GM23338 (cell line): Measurements from ENCODE around the gene SHISA6. TPM values are rescaled to one million over a fixed set of nuclear protein-coding genes. Genes with fewer than 3 reads are reported as not detected.

Source experiments
- ATAC-seq: fragments of 200-7000 bp; cut with Tn5 transposase; 3 replicates; pipeline ENCODE4 v1.9.1; 2020
- DNase-seq: peaks from one replicate; pipeline ENCODE4 v3.0.0-alpha.2; 2015; ENCODE audit warnings: low spot score
- H2AFZ ChIP-seq: fragments of 200-600 bp; sonication (generic); 2 replicates; pipeline ENCODE4 v1.8.0; 2016; ENCODE audit warnings: antibody characterized with exemption, mild to moderate bottlenecking, moderate library complexity
- H3F3A ChIP-seq: fragments of 200-600 bp; sonication (generic); replicated peaks from 2 replicates; pipeline ENCODE4 v1.8.0; 2017; ENCODE audit warnings: antibody characterized with exemption, mixed run types, low read depth
- H3K27ac ChIP-seq: fragments of 200-600 bp; sonication (generic); 2 replicates; pipeline ENCODE4 v1.6.1; 2016; ENCODE audit warnings: low read depth
- H3K27me3 ChIP-seq: fragments of 200-600 bp; sonication (generic); 2 replicates; pipeline ENCODE4 v1.8.0; 2016; ENCODE audit warnings: mild to moderate bottlenecking, mixed run types, moderate library complexity; ENCODE audit not compliant: insufficient read depth
- H3K36me3 ChIP-seq: fragments of 200-600 bp; sonication (generic); 2 replicates; pipeline ENCODE4 v1.8.0; 2016; ENCODE audit warnings: mild to moderate bottlenecking; ENCODE audit not compliant: insufficient read depth
- H3K4me1 ChIP-seq: fragments of 200-600 bp; sonication (generic); 2 replicates; pipeline ENCODE4 v1.8.0; 2016; ENCODE audit warnings: mild to moderate bottlenecking, moderate library complexity; ENCODE audit not compliant: insufficient read depth
- H3K4me2 ChIP-seq: fragments of 200-600 bp; sonication (generic); 2 replicates; pipeline ENCODE4 v1.7.1; 2017; ENCODE audit warnings: mixed run types
- H3K4me3 ChIP-seq: fragments of 200-600 bp; sonication (generic); 2 replicates; pipeline ENCODE4 v1.6.1; 2016; ENCODE audit warnings: mixed run types
- H3K79me2 ChIP-seq: fragments of 200-600 bp; sonication (generic); replicated peaks from 2 replicates; pipeline ENCODE4 v1.8.0; 2017; ENCODE audit warnings: mild to moderate bottlenecking; ENCODE audit not compliant: insufficient read depth
- H3K9me2 ChIP-seq: fragments of 200-600 bp; sonication (generic); 2 replicates; pipeline ENCODE4 v1.8.0; 2017; ENCODE audit not compliant: insufficient read depth
- H4K20me1 ChIP-seq: fragments of 200-600 bp; sonication (generic); replicated peaks from 2 replicates; pipeline ENCODE4 v1.8.0; 2017; ENCODE audit warnings: mild to moderate bottlenecking; ENCODE audit not compliant: insufficient read depth
- H3K27ac Mint-ChIP-seq: 2 replicates; pipeline ENCODE4 v1.8.0; 2020; ENCODE audit warnings: inconsistent platforms, mild to moderate bottlenecking, moderate library complexity, mixed read lengths
- H3K27me3 Mint-ChIP-seq: 3 replicates; pipeline ENCODE4 v1.8.0; 2022; ENCODE audit warnings: low read depth, mild to moderate bottlenecking, moderate library complexity, mixed read lengths, inconsistent platforms; ENCODE audit not compliant: insufficient read depth, poor library complexity
- H3K36me3 Mint-ChIP-seq: 3 replicates; pipeline ENCODE4 v1.8.0; 2021; ENCODE audit warnings: low read depth, mild to moderate bottlenecking, inconsistent platforms, moderate library complexity, mixed read lengths
- H3K4me1 Mint-ChIP-seq: 3 replicates; pipeline ENCODE4 v1.8.0; 2020; ENCODE audit warnings: mild to moderate bottlenecking, inconsistent platforms, mixed read lengths
- H3K4me3 Mint-ChIP-seq: 3 replicates; pipeline ENCODE4 v1.8.0; 2021; ENCODE audit warnings: moderate library complexity, mild to moderate bottlenecking, inconsistent platforms, mixed read lengths
- H3K9me3 Mint-ChIP-seq: 3 replicates; pipeline ENCODE4 v1.8.0; 2020; ENCODE audit warnings: moderate library complexity, mild to moderate bottlenecking, inconsistent platforms, mixed read lengths
- CTCF ChIP-seq, 2 experiments: fragments of 200-600 bp in 1 of 2; sonication (generic) in 1 of 2; conservative IDR thresholded peaks; 2 replicates each; pipeline versions ENCODE4 v1.5.1 to v1.6.1; 2016 to 2017; ENCODE audit warnings: antibody characterized with exemption in 2 of 2, low read depth in 2 of 2, mild to moderate bottlenecking in 2 of 2, moderate library complexity in 1 of 2
- ETS1 ChIP-seq: IDR thresholded peaks from 2 replicates; pipeline ENCODE4 v1.6.1; 2016; ENCODE audit warnings: antibody characterized with exemption
- ZNF331 ChIP-seq: fragments of 250-450 bp; sonication (Bioruptor Pico); IDR thresholded peaks from 2 replicates; pipeline ENCODE4 v1.5.0; 2020; ENCODE audit warnings: low read depth, mild to moderate bottlenecking, moderate library complexity
- ZNF462 ChIP-seq: fragments of 250-450 bp; sonication (Bioruptor Pico); IDR thresholded peaks from 2 replicates; pipeline ENCODE4 v1.5.0; 2020; ENCODE audit warnings: mild to moderate bottlenecking, moderate library complexity
- polyA plus RNA-seq: library from polyadenylated mRNA; unstranded; fragments of >200 nt; fragmentation: Nextera tagmentation; extraction: Ambion mirVana; gene quantifications from 2 replicates; pipeline ENCODE4 v1.2.1, GENCODE V29; 2016
- total RNA-seq: library from RNA; depleted of rRNA; stranded (reverse); fragments of >200 nt; shearing (Covaris generic); gene quantifications from 2 replicates; pipeline ENCODE4 v1.2.3, GENCODE V29; 2014

The SHISA6 gene
- total and polyA plus RNA-seq, 2 experiments from 2014 or later = 0.52 TPM; not detected in 1

- no peak for DNase-seq
- Histone ChIP-seq H3K79me2 (no peaks in the 10 kb centered on the region), H3K27ac (no peak overlapping the region), H2AFZ (no peak overlapping the region), H3K36me3 (no peaks in the 10 kb centered on the region; the same call in 1 of the 2 replicates), H3K9me2 (no peaks in the 10 kb centered on the region), H3K4me2 (no peak overlapping the region), H3K4me1 (no peaks in the 10 kb centered on the region), H3F3A (no peaks in the 10 kb centered on the region), H3K4me3 (no peak overlapping the region), H4K20me1 (no peaks in the 10 kb centered on the region), H3K27me3 (no peaks in the 10 kb centered on the region)
- H3K4me3 Mint-ChIP-seq = no peak overlapping the region
- TF ChIP-seq ZNF462 = no peak
- TF ChIP-seq ETS1 = no peak
- no peak for TF ChIP-seq CTCF (conservative IDR thresholded peaks at IDR 0.05; ENCODE audit: low read depth in 2 of 2)
- no peak for TF ChIP-seq ZNF331 (CRISPR knock-in tag)
- H3K27ac Mint-ChIP-seq = no peak overlapping the region
- peaks cover 11% of the 10 kb centered on the region for H3K27me3 Mint-ChIP-seq
- H3K9me3 Mint-ChIP-seq = peaks cover 99% of the 10 kb centered on the region
- H3K36me3 Mint-ChIP-seq = peaks cover 61% of the 10 kb centered on the region
- no peak for ATAC-seq
- H3K4me1 Mint-ChIP-seq = no peaks in the 10 kb centered on the region
Measured at GRCh38 chr17:11535231-11535630, 294.2 kb downstream of the SHISA6 start.
